CD14-positive monocyte (primary cell): ENCODE results near the gene KXD1. TPM values are rescaled to one million over a fixed set of nuclear protein-coding genes. Genes with fewer than 3 reads are reported as not detected.

Experiments
- DNase-seq, 3 donors: peaks; one replicate each; pipeline ENCODE4 v3.0.0-alpha.2; 2011 to 2022
- H2AFZ ChIP-seq: 2 replicates; pipeline ENCODE4 v1.6.0; 2012; ENCODE audit warnings: mild to moderate bottlenecking, low read depth, low read length, inconsistent platforms; ENCODE audit not compliant: insufficient read depth, poor library complexity, severe bottlenecking
- H3K27ac ChIP-seq, 2 donors: 1 replicate in 1 of 2; 2 replicates in 1 of 2; pipeline ENCODE4 v1.5.1; 2012 to 2013; ENCODE audit warnings: low read length in 2 of 2, control low read depth in 1 of 2, inconsistent platforms in 1 of 2, low read depth in 1 of 2, mild to moderate bottlenecking in 1 of 2
- H3K27me3 ChIP-seq, 2 donors: one replicate each; pipeline versions ENCODE4 v1.6.0 to v1.6.1; 2011 to 2013; ENCODE audit warnings: low read length in 2 of 2; ENCODE audit not compliant: control insufficient read depth in 2 of 2, insufficient read depth in 2 of 2
- H3K36me3 ChIP-seq, 2 donors: replicated peaks in 1 of 2; 1 replicate in 1 of 2; 2 replicates in 1 of 2; pipeline versions ENCODE4 v1.5.1 to v1.6.1; 2012 to 2013; ENCODE audit warnings: low read length in 2 of 2, control low read depth in 1 of 2, inconsistent platforms in 1 of 2, mild to moderate bottlenecking in 1 of 2; ENCODE audit not compliant: insufficient read depth in 2 of 2, control insufficient read depth in 1 of 2
- H3K4me1 ChIP-seq, 2 donors: 1 replicate in 1 of 2; 2 replicates in 1 of 2; pipeline versions ENCODE4 v1.5.1 to v1.6.1; 2012 to 2013; ENCODE audit warnings: low read length in 2 of 2, control low read depth in 1 of 2, inconsistent platforms in 1 of 2, mild to moderate bottlenecking in 1 of 2, moderate library complexity in 1 of 2; ENCODE audit not compliant: insufficient read depth in 2 of 2, control insufficient read depth in 1 of 2
- H3K4me2 ChIP-seq: replicated peaks from 2 replicates; pipeline ENCODE3; 2012; ENCODE audit warnings: low read length, moderate library complexity, mild to moderate bottlenecking; ENCODE audit not compliant: poor library complexity, severe bottlenecking; ENCODE audit errors: extremely low read depth
- H3K4me3 ChIP-seq, 3 experiments: fragments of 200-600 bp in 1 of 3; sonication (generic) in 1 of 3; replicated peaks in 1 of 3; 1 replicate in 2 of 3; 2 replicates in 1 of 3; pipeline ENCODE4 v1.5.1; 2011 to 2013; ENCODE audit warnings: low read length in 3 of 3, mild to moderate bottlenecking in 3 of 3, control low read depth in 2 of 3, low read depth in 2 of 3, inconsistent platforms in 1 of 3, moderate library complexity in 1 of 3
- H3K79me2 ChIP-seq: 2 replicates; pipeline ENCODE4 v1.6.0; 2012; ENCODE audit warnings: mild to moderate bottlenecking, control low read depth, inconsistent platforms, low read length, moderate library complexity; ENCODE audit not compliant: insufficient read depth
- H3K9ac ChIP-seq: 2 replicates; pipeline ENCODE4 v1.6.0; 2017; ENCODE audit warnings: low read length, mild to moderate bottlenecking; ENCODE audit not compliant: insufficient read depth, poor library complexity, severe bottlenecking
- H3K9me3 ChIP-seq, 2 donors: replicated peaks in 1 of 2; 1 replicate in 1 of 2; 2 replicates in 1 of 2; pipeline versions ENCODE4 v1.5.1 to v1.6.1; 2012 to 2013; ENCODE audit warnings: low read length in 2 of 2, control low read depth in 1 of 2; ENCODE audit not compliant: control insufficient read depth in 1 of 2, insufficient read depth in 1 of 2
- H4K20me1 ChIP-seq: 2 replicates; pipeline ENCODE4 v1.6.0; 2012; ENCODE audit warnings: mild to moderate bottlenecking, low read length, control low read depth, moderate library complexity; ENCODE audit not compliant: insufficient read depth
- H3K27ac Mint-ChIP-seq, 7 donors: one replicate each; pipeline ENCODE4 v1.8.0; 2020; ENCODE audit warnings: mild to moderate bottlenecking in 7 of 7, mixed read lengths in 7 of 7, moderate library complexity in 6 of 7, inconsistent platforms in 2 of 7
- H3K27me3 Mint-ChIP-seq, 3 donors: one replicate each; pipeline ENCODE4 v1.8.0; 2021 to 2022; ENCODE audit warnings: low read depth in 3 of 3, mild to moderate bottlenecking in 3 of 3, mixed read lengths in 3 of 3, moderate library complexity in 3 of 3, inconsistent platforms in 1 of 3
- H3K36me3 Mint-ChIP-seq, 2 donors: one replicate each; pipeline ENCODE4 v1.8.0; 2020; ENCODE audit warnings: mixed read lengths in 2 of 2, inconsistent platforms in 1 of 2, mild to moderate bottlenecking in 1 of 2
- H3K4me1 Mint-ChIP-seq: one replicate; pipeline ENCODE4 v1.8.0; 2020; ENCODE audit warnings: mild to moderate bottlenecking, mixed read lengths
- H3K4me3 Mint-ChIP-seq, 2 donors: one replicate each; pipeline ENCODE4 v1.8.0; 2020; ENCODE audit warnings: mild to moderate bottlenecking in 2 of 2, mixed read lengths in 2 of 2, moderate library complexity in 1 of 2
- H3K9me3 Mint-ChIP-seq, 7 donors: one replicate each; pipeline ENCODE4 v1.8.0; 2020 to 2022; ENCODE audit warnings: mixed read lengths in 7 of 7, mild to moderate bottlenecking in 6 of 7, moderate library complexity in 6 of 7, inconsistent platforms in 2 of 7
- CTCF ChIP-seq: fragments of 200-600 bp; IDR thresholded peaks from one replicate; pipeline ENCODE4 v1.8.0; 2022; ENCODE audit warnings: antibody characterized with exemption, mild to moderate bottlenecking
- WGBS: methylation state at CpG from one replicate; pipeline ENCODE4 v1.1.5; 2013; ENCODE audit warnings: missing lambda C conversion rate; ENCODE audit not compliant: insufficient coverage; 5-methylcytosine and 5-hydroxymethylcytosine counted together
- intact Hi-C, 2 donors: fragments of 100-400 bp; cut with micrococcal nuclease; formaldehyde crosslinking; loops; one replicate each; pipeline versions ENCODE4 v1.15.0 to v1.15.1; 2023
- polyA plus RNA-seq, 3 donors: library from polyadenylated mRNA; depleted of rRNA in 1 of 3; unstranded in 2 of 3; stranded (reverse) in 1 of 3; fragments of 300-500 nt in 2 of 3; fragments of >200 nt in 1 of 3; fragmentation: Illumina TruSeq in 2 of 3; gene quantifications; 1 replicate in 2 of 3; 2 replicates in 1 of 3; pipeline ENCODE4 v1.2.3, GENCODE V29; 2012 to 2021

The KXD1 gene
- polyA plus RNA-seq, 3 donors = 74.4 to 194 (median 87.9) TPM

- no peaks in the 10 kb centered on the region for H3K9me3 Mint-ChIP-seq
- H3K4me1 Mint-ChIP-seq = peaks cover 30% of the 10 kb centered on the region
- Histone ChIP-seq H3K4me1 (peaks cover 21 to 26% of the 10 kb centered on the region in 2 donors), H3K27ac (peak overlapping the region in 1 of 2 donors; percentile 60), H3K27me3 (no peaks in the 10 kb centered on the region), H3K9me3 (no peaks in the 10 kb centered on the region), H3K4me3 (peak overlapping the region in 1 of 3 experiments; percentile 80), H3K79me2 (peaks cover 16% of the 10 kb centered on the region), H3K9ac (no peak overlapping the region), H4K20me1 (no peaks in the 10 kb centered on the region), H2AFZ (no peak overlapping the region), H3K4me2 (peak overlapping the region; percentile 77), H3K36me3 (peaks cover 38 to 52% of the 10 kb centered on the region in 2 donors)
- H3K4me3 Mint-ChIP-seq = peak overlapping the region in 1 of 2 donors; percentile 31
- H3K27me3 Mint-ChIP-seq = no peaks in the 10 kb centered on the region
- 94% methylated on average over 10 of the region's 21 CpGs for WGBS
- DNase-seq = peak in 1 of 3 donors; percentile 40
- intact Hi-C loops = loop anchor here in 1 of 2 donors (5.0 kb wide), 1 partner anchor 36 kb away; no protein-coding TSS in a partner anchor
- peaks cover 44 to 50% of the 10 kb centered on the region in 2 donors for H3K36me3 Mint-ChIP-seq
- peak overlapping the region in 3 of 7 donors; percentile 65 to 82 (median 81) for H3K27ac Mint-ChIP-seq
- no peak for TF ChIP-seq CTCF
Measured at GRCh38 chr19:18541258-18541991, 16.2 kb upstream of the KXD1 start.

- H3K27ac Mint-ChIP-seq = peak overlapping the region; percentile 14 to 90 (median 82)
- no peak for TF ChIP-seq CTCF
Measured at GRCh38 chr19:18541992-18542940, 15.4 kb upstream of the KXD1 start.

More at GRCh38 chr19:18541992-18542940, 15.4 kb upstream of the KXD1 start:
- H2AFZ ChIP-seq = peak overlapping the region; percentile 57
- H4K20me1 ChIP-seq = no peaks in the 10 kb centered on the region
- peaks cover 21 to 26% of the 10 kb centered on the region in 2 donors for H3K4me1 ChIP-seq
- DNase-seq = no peak
- H3K4me3 Mint-ChIP-seq = peak overlapping the region; percentile 88 to 89
- peaks cover 36 to 41% of the 10 kb centered on the region in 2 donors for H3K36me3 Mint-ChIP-seq
- peaks cover 30% of the 10 kb centered on the region for H3K4me1 Mint-ChIP-seq
- 13% methylated on average over 6 of the region's 11 CpGs for WGBS
- peaks cover 16% of the 10 kb centered on the region for H3K79me2 ChIP-seq
- no peaks in the 10 kb centered on the region for H3K9me3 ChIP-seq
- peak overlapping the region; percentile 64 to 80 (median 65) for H3K4me3 ChIP-seq
- peak overlapping the region; percentile 65 for H3K9ac ChIP-seq
- no peaks in the 10 kb centered on the region for H3K27me3 ChIP-seq
- intact Hi-C loops = loop anchor here in 1 of 2 donors (5.0 kb wide), 1 partner anchor 35 kb away; no protein-coding TSS in a partner anchor
- H3K27ac ChIP-seq = peak overlapping the region; percentile 28 to 60
- H3K4me2 ChIP-seq = peak overlapping the region; percentile 77
- peaks cover 32 to 43% of the 10 kb centered on the region in 2 donors for H3K36me3 ChIP-seq
- peaks cover 0 to under 1% (median 0%) of the 10 kb centered on the region in 3 donors for H3K27me3 Mint-ChIP-seq
- H3K9me3 Mint-ChIP-seq = no peaks in the 10 kb centered on the region
